Subcutaneous abdominal adipose tissue (tissue), 5 donors: Measurements from ENCODE around the gene DEFB124.
"Not testable (repeated sequence)": the region's sequence is repeated elsewhere in the genome, so short reads cannot be mapped to it uniquely, and the experiment has no call there.

Experiments used
- H3K27ac ChIP-seq: one replicate; pipeline ENCODE4 v1.7.0; 2013; ENCODE audit warnings: low read depth, mild to moderate bottlenecking, inconsistent platforms, low read length, moderate library complexity
- H3K27me3 ChIP-seq, 5 donors: one replicate each; pipeline ENCODE4 v1.7.0; 2013; ENCODE audit warnings: low read length in 5 of 5, inconsistent platforms in 1 of 5; ENCODE audit not compliant: control insufficient read depth in 5 of 5, insufficient read depth in 4 of 5
- H3K36me3 ChIP-seq, 5 donors: one replicate each; pipeline ENCODE4 v1.7.0; 2013; ENCODE audit warnings: low read length in 5 of 5; ENCODE audit not compliant: control insufficient read depth in 5 of 5, insufficient read depth in 5 of 5
- H3K4me1 ChIP-seq, 5 donors: one replicate each; pipeline ENCODE4 v1.7.0; 2013; ENCODE audit warnings: low read length in 5 of 5, mild to moderate bottlenecking in 3 of 5, moderate library complexity in 1 of 5; ENCODE audit not compliant: control insufficient read depth in 5 of 5, insufficient read depth in 5 of 5
- H3K4me3 ChIP-seq, 5 donors: one replicate each; pipeline ENCODE4 v1.7.0; 2013; ENCODE audit warnings: low read length in 5 of 5, low read depth in 1 of 5
- H3K9ac ChIP-seq, 5 donors: one replicate each; pipeline ENCODE4 v1.7.0; 2013; ENCODE audit warnings: low read length in 5 of 5, mild to moderate bottlenecking in 4 of 5, moderate library complexity in 3 of 5
- H3K9me3 ChIP-seq, 5 donors: one replicate each; pipeline ENCODE4 v1.7.0; 2013; ENCODE audit warnings: low read length in 5 of 5; ENCODE audit not compliant: control insufficient read depth in 5 of 5
- donor health status: healthy.
- donor health status: healthy.
- donor health status: healthy.
- donor health status: healthy.
- donor health status: healthy.

DEFB124 gene

DNA sequence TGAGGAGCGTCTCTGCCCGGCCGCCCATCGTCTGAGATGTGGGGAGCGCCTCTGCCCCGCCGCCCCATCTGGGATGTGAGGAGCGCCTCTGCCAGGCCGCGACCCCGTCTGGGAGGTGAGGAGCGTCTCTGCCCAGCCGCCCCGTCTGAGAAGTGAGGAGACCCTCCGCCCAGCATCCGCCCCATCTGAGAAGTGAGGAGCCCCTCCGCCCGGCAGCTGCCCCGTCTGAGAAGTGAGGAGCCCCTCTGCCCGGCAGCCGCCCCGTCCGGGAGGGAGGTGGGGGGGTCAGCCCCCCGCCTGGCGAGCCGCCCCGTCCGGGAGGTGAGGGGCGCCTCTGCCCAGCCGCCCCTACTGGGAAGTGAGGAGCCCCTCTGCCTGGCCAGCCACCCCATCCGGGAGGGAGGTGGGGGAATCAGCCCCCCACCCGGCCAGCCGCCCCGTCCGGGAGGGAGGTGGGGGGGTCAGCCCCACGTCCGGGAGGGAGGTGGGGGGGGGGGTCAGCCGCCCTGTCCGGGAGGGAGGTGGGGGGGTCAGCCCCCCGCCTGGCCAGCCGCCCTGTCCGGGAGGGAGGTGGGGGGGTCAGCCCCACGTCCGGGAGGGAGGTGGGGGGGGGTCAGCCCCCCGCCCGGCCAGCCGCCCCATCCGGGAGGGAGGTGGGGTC is 47.9 kb downstream of the DEFB124 start:
- H3K4me1 ChIP-seq, H3K9ac ChIP-seq, H3K27me3 ChIP-seq, H3K4me3 ChIP-seq, H3K36me3 ChIP-seq, H3K27ac ChIP-seq: not testable (repeated sequence)
- H3K9me3 ChIP-seq = peaks cover 0 to 11% (median 0%) of the 10 kb centered on the region in 5 donors

DNA sequence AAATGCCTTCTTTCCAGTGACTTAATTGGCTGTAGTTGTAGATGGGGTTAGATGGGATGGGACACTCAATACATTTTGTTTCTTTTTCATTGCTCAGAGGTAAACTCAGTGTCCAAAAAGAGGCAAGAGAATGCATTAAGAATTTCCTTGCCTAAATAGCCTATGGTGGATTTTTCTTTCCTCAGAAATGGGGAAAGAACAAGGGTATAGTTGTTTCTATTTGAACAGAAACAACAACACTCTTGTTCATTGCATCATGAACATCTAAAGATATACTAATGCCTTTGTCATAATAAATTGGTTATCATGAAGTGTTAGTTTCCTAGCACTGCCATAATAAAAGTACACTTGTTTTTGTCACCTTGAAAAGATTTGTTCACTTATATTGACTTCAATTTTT is 49.1 kb downstream of the DEFB124 start:
- Histone ChIP-seq H3K27me3 (peaks cover 0 to 3% (median 0%) of the 10 kb centered on the region in 5 donors), H3K9me3 (peaks cover 0 to 11% (median 0%) of the 10 kb centered on the region in 5 donors), H3K4me3 (no peak overlapping the region)

DNA sequence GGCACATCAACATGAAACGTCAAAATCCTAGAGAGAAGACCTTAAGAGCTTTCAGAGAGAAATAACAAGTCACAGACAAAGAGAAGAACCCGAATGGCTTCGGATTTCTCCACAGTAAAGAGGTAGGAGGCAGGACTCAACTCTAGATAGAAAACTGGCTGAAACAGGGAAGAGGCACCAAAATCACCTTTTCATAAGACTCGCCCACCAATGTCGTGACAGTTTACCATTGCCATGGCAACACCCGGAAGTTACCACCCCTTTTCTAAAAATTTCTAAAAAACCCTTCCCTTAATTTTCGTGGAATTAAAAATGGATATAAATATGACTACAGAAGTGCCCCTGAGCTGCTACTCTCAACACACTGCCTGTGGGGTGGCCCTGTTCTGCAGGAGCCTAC is 56.6 kb downstream of the DEFB124 start:
- Histone ChIP-seq H3K27me3 (no peaks in the 10 kb centered on the region), H3K9ac (no peak overlapping the region), H3K4me3 (no peak overlapping the region), H3K9me3 (no peaks in the 10 kb centered on the region), H3K4me1 (no peaks in the 10 kb centered on the region), H3K36me3 (no peaks in the 10 kb centered on the region), H3K27ac (no peak overlapping the region)

More for the DNA sequence above, 49.1 kb downstream of the DEFB124 start:
- Histone ChIP-seq H3K36me3 (no peaks in the 10 kb centered on the region), H3K27ac (no peak overlapping the region), H3K9ac (no peak overlapping the region), H3K4me1 (no peaks in the 10 kb centered on the region)

GRCh38 chr20:31415653-31416052 is 59.3 kb downstream of the DEFB124 start:
- H3K27me3 ChIP-seq = no peaks in the 10 kb centered on the region
- H3K4me1 ChIP-seq = no peaks in the 10 kb centered on the region
- H3K4me3 ChIP-seq = no peak overlapping the region
- H3K9me3 ChIP-seq = no peaks in the 10 kb centered on the region
- H3K36me3 ChIP-seq = no peaks in the 10 kb centered on the region
- no peak overlapping the region for H3K27ac ChIP-seq
- no peak overlapping the region for H3K9ac ChIP-seq
